Erythroblast (primary cell): ENCODE measurements around the gene TGFBR3L.

Source experiments
- GATA1 ChIP-seq: IDR thresholded peaks from 2 replicates; pipeline ENCODE4 v1.6.1; 2011; ENCODE audit warnings: low read depth, mild to moderate bottlenecking, control low read depth, low read length, moderate library complexity
- POLR2A ChIP-seq: IDR thresholded peaks from 2 replicates; pipeline ENCODE4 v1.6.1; 2011; ENCODE audit warnings: mild to moderate bottlenecking, low read length

GRCh38 chr19:7920519-7921301 is 6.1 kb downstream of the TGFBR3L start:
- TF ChIP-seq POLR2A (no peak), GATA1 (no peak)
